ENCODE results near the gene ZNRF4. TPM values are rescaled to one million over a fixed set of nuclear protein-coding genes. Genes with fewer than 3 reads are reported as not detected.
"Not testable (repeated sequence)": the region's sequence is repeated elsewhere in the genome, so short reads cannot be mapped to it uniquely, and the experiment has no call there.

Gene ZNRF4, protein sequence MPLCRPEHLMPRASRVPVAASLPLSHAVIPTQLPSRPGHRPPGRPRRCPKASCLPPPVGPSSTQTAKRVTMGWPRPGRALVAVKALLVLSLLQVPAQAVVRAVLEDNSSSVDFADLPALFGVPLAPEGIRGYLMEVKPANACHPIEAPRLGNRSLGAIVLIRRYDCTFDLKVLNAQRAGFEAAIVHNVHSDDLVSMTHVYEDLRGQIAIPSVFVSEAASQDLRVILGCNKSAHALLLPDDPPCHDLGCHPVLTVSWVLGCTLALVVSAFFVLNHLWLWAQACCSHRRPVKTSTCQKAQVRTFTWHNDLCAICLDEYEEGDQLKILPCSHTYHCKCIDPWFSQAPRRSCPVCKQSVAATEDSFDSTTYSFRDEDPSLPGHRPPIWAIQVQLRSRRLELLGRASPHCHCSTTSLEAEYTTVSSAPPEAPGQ
- not detected in 2 replicates for total RNA-seq

DNA sequence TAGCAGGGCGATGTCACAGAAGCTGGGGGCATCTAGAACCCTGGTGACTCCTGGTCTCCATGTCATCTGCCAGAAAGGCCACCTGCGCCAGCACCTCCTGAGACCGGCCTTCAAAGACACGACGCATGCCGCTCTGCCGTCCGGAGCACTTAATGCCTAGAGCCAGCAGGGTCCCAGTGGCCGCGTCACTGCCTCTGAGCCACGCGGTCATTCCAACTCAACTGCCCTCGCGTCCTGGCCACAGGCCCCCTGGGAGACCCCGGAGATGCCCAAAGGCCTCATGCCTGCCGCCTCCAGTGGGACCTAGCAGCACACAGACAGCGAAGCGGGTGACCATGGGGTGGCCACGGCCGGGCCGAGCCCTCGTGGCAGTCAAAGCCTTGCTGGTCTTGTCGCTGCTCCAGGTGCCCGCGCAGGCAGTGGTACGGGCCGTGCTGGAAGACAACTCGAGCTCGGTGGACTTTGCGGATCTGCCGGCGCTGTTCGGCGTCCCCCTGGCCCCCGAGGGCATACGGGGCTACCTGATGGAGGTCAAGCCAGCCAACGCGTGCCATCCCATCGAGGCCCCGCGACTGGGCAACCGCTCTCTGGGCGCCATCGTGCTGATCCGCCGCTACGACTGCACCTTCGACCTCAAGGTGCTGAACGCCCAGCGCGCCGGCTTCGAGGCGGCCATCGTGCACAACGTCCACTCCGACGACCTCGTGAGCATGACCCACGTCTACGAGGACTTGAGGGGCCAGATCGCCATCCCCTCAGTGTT, at the start of gene ZNRF4:
Gene ZNRF4, plus strand, starts transcription at position 51 of the 763 bp plus-strand sequence. Its CDS starts 75 bp downstream, at position 126.
- intact Hi-C loops (cut with micrococcal nuclease) = no loop called here

DNA sequence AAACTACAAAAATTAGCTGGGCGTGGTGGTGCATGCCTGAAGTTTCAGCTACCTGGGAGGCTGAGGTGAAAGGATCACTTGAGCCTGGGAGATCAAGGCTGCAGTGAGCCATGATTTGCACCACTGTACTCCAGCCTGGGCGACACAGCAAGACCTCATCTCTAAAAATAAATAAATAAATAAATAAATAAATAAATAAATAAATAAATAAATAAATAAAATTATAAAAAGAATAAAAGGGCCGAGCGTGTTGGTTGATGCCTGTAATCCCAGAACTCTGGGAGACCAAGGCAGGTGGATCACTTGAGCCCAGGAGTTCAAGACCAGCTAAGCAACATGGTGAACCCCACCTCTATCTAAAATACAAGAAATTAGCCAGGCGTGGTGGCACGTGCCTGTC, 49.0 kb upstream of the ZNRF4 start:
- intact Hi-C loops (cut with micrococcal nuclease) = not testable (repeated sequence)

DNA sequence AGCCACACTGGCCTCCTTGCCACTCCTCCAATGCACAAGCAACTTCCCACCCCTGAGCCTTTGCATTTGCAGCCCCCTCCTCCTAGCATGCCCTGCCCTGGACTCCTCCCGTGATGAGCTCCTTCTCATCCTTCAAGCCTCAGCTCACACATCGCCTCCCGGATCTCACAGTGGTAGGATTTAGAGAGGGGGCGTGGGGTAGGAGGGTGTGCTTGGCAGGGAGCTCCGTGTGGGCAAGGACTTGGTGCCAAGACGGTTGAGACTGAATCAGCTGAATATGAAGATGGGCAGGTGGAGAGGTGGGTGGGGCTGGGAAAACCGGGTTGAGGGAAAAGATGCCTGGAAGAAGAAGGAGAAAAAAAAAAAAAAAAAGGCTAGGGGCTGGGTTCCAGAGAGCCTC, 48.4 kb upstream of the ZNRF4 start:
- intact Hi-C loops (cut with micrococcal nuclease) = no loop called here

DNA sequence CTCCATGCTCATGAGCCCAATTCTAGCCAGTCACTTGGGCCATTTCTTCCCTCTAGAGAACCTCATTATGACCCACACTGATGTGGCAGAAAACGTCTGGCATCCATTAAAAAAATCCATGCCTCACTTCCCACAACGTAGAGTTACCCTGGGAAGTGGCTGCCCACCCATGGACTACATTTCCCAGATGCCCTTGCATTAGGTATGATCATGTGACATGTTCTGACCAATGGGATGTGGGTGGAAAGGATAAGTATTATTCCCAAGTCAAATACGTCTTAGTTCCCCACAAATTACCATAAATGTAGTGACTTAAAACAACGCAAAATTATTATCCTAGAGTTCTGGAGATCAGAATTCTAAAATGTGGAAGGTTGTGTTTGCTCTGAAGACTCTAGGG, 47.9 kb upstream of the ZNRF4 start:
- intact Hi-C loops (cut with micrococcal nuclease) = no loop called here

DNA sequence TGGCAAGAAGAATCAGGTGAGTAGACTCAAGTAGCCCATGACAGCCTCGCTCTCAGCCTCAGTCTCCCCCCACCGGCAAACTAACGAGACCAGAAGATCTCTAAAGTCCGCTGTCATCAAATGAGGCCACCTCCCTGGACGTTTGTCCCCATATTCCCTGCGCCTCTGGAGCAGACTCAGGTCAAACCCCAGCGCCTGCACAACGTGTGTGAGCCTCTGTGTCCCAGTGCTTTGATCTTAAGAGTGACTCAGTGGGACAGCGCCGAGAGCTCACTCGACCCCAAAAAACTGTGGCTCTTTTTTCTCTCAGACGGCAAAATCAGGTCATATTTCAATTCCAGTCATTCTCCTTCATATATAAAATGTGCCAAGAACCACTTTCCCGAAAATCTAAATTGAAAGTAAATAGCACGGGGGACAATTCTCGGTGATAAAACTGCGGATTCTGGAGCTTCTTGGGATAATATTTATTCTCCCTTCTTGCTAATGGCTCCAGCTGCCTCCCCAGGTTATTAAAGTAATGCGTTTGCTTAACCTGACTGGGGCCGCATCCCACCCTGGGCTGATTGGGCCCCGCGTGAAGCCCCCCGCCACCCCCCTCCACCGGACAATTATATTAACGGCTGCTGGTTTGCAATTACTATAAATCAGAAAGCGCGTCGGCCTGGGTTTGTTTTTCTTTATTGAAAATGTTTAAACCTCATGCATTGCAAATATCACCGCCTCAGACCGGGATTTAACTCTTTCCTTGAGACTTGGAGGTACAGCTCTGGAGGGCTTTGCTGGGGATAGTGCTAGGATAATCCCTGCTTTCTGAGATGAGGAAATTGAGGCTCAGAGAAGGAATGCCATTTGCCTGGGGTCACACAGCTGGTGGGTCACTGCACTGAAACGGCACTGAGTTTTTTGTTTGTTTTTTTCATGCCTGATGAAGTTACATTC, 37.5 kb upstream of the ZNRF4 start:
- intact Hi-C loops (cut with micrococcal nuclease) = no loop called here

DNA sequence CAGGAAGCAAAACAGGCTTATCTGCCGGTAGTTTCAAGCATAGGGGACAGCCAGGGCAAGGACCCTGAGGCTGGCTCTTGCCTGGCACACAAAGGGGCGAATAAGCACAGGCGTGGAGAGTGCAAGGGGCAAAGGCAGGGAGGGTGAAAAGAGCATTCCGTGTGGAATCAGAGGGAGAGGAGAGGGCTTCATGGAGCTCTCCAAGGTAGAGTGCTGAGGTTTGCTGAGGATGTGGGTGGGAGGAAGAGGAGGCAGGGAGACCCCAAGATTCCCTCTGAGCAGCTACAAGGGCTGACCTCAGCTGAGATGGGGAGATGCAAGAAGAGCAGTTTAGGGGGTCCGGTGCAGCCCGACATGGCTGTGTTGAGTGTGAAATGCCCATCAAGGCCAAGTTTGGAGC, 36.5 kb upstream of the ZNRF4 start:
- intact Hi-C loops (cut with micrococcal nuclease) = no loop called here

DNA sequence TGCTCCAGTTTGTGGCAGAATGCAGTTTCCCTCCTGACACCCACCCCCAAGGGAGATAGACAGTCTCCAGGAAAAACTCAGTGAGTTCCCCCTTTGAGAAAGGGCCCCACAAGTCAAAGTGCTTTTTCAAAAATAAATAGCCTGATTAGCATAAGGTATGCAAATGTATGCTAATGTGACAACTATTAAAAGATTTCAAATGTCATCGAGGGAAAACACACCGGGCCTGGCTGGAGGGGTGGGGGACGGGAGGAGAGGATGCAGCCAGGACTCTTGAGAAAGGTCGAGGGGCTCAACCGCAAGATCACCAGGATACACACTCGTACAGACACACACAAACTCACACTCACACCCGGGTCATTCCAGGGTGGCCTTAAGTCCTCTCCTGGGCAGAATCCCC, 34.3 kb upstream of the ZNRF4 start:
- intact Hi-C loops (cut with micrococcal nuclease) = no loop called here

DNA sequence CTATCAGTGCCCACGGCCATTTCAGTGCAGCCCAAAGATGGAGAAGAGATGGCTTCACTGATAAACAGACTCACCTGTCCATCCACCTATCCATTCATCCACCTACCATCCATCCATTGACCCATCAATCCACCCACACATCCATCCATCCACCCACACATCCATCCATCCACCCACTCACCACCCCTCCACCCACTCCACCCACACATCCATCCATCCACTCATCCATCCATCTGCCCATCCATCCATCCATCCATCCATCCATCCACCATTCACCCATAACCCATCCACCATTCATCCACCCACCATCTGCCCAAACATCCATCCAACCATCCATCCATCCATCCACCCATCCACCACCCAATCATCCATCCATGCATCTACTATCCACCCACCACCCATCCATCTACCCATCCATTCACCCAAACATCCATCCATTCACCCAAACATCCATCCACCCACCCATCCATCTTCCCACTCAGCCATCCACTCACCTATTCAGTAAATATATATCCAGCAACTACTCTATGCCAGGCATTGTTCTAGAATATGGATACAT, 31.6 kb upstream of the ZNRF4 start:
- intact Hi-C loops (cut with micrococcal nuclease) = no loop called here

DNA sequence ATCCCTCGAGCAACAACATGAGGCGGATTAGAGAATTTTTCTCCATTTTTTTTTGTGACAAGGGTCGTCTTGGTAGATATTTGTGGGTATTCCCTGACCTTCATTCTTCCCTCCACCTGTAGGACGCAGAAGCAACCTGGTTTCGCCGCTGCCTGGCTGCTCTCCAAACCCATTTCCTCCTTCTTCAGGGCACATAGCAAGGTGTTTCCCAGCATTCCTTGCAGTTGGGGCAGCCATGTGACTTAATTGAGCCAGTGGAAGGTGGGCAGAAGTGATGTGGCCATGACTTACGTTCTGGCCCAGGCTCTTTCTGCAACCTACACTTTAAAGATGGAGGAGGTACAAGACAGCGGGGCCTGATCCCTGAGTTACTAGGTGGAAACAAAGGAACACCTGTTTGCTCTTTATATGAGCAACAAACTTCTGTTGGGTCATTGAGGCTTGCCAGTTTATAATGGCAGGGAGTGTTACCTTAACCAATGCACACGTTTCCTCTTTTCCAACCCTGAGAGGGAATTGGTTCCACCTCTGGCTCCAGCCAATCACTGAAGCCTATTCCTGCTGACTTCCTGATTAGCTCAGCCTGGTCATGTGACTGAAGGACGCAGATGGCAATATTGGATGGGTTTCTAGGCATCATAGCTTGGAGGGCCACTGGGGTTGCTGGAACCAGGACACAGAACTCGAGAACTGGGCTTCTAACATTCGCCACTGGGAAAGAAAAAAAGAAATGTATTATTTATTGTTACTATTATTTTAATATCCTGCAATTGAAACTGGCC, 30.8 kb upstream of the ZNRF4 start:
- intact Hi-C loops (cut with micrococcal nuclease) = no loop called here

DNA sequence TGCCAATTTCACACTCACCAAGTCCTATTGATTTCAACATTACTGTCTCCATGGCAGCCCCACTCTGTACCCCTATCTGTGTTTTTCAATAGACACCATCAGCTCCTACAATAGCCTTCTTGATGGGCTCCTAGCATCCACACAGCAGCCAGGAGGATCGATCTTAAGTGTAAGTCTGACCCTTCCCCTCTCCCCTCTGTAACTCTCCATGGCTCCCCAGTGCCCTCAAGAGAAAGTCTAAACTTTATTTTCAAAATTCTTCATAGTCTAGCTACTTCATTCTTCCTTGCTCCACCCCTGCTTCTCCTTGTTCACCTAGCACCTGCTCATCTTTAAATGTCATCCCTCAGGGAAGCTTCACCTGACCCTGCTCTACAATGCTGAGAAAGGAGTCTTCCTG, 30.0 kb upstream of the ZNRF4 start:
- intact Hi-C loops (cut with micrococcal nuclease) = no loop called here

DNA sequence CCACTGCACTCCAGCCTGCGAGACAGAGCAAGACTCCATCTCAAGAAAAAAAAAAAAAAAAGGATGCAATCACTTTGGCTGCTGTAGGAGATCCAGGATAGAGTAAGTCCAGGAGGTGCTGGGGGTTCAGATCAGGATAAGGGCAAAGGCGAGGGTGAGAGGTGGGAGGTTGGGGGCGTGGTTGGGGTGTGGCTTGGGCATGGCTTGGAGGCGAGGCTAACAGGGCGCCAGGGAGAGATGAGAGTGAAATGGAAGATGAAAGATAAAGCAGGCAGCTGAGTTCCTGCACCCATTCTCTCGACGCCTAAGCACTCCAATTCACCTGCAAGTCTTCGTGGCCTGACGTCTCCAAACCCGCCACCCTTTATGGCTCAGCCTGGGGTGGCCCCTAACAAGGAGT, 25.0 kb upstream of the ZNRF4 start:
- intact Hi-C loops (cut with micrococcal nuclease) = no loop called here

DNA sequence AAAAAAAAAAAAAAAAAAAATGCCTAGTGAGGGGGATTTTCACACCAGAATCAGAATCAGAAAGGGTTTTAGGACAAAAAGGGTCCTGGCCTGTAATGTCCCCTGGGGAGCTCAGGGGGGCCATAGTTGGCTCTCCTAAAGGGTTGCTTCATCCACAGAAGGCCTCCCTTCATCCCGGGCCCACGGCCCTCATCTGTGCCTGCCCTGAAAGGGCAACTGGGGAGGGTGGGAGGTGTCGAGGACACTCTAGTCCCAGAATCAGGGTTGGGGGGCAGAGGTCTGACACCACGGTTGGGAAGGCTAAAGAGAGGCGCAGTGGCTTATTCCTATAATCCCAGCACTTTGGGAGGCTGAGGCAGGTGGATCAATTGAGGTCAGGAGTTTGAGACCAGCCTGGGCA, 22.5 kb upstream of the ZNRF4 start:
- intact Hi-C loops (cut with micrococcal nuclease) = no loop called here

DNA sequence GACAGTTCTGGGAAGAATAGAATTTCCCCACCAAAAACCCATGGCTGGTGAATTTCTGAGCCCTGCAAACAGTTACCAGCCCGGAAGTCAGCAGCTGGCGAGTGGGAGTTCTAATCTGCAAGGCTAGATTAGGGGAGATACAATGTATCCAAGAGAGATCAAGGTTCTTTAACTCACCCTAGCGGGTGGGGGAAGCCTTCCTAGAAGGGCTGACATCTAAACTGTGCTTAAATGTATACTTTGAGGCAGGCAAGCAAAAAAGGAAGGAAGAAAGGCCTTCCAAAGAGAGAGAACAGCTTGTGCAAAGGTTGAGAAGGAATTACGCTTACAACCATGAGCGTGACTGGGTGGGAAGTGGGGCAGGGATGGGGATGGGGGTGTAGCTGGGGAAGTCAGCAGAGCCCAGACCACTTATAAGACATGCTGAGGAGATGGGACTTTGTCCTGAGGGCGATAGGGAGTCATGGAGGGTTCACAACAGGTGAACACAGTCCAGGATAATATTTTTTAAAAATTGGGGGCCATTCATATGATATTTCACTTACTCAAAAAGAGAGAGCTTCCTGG, 20.8 kb upstream of the ZNRF4 start:
- intact Hi-C loops (cut with micrococcal nuclease) = no loop called here

DNA sequence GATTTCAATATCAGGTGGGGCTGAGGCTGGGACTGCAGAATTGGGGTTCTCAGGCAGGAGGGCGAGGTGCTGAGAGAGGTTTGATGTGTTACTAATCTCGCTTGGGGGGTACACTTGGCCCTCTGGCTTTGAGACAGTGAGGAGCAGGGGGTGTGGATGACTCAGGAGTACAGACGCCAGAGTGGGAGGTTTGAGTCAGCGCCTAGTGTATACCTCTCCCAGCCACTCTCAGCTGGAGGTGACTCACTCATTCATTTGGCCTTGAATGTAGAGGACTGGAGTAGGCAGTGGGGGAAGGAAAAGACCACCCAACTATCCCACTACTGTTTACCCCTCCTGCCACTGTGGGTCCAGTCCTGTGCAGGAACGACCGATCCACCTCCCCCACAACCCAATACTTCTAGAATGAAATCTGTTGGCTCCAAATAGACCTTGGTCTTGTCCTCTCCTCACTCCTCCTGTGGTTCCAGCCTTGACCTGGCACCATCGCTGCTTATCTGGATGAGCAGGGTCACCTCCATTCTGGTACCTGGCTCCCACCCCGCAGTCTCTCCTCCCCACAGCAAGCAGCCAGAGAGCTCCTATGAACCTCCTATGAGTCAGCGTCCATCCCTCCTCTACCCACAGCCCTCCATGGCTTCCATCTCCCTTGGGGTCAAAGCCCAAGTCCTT, 20.1 kb upstream of the ZNRF4 start:
- intact Hi-C loops (cut with micrococcal nuclease) = no loop called here

DNA sequence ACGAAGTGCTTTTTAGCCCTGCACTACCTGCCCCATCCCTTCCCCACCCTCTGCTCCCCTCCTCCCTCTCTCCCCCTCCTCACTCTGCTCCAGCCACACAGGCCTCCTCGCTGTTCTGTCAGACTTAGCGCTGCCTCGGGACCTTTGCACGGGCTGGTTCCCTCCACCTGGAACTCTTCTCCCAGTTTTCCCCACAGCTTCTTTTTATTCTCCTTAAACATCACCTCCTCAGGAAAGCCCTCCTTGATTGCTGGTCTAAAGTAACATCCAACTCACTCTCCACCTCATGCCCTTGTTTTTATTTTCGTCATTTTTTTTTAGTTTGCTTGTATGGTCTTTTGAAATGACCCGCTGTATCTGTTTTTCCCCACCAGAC, 19.6 kb upstream of the ZNRF4 start:
- intact Hi-C loops (cut with micrococcal nuclease) = no loop called here

DNA sequence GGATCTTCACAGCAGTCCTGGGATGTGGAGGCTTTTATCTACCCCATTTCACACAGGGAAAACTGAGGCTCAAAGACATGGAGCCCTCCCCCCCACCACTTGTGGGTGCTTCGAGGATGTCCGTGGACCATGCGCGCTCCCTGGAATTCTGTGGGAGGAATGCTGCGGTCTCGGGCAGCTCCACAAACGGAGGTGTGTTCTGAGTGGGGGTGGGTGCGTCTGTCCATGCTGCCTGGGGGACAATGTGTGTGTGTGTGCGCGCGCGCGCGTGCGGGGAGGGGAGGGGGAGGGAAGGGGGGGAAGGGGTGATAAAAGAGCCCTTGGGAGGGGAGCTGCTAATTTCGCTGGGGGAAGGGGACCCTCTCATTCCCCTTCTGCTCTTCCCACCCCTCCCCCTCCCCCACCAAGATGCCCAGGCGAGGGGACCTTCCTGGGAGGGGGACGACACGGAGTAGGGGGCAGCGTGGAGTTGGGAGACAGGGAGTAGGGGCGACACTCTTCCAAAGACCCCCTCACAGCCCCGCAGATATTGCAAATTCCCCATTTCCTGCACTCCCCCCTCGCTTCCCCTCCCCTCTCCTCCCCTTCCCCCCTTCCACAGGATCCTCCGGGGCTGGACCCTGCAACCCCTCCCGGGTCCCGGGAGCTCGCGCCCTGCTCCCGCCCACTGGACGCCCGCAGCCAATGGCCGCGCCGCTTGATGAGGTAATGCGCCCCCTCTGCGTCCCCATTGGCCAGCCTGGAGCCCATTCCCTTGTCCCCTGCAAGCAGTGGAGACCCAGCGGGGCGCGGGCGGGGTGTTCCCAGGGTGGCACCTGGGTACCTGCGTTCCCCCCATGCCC, 18.9 kb upstream of the ZNRF4 start:
- intact Hi-C loops (cut with micrococcal nuclease) = no loop called here

DNA sequence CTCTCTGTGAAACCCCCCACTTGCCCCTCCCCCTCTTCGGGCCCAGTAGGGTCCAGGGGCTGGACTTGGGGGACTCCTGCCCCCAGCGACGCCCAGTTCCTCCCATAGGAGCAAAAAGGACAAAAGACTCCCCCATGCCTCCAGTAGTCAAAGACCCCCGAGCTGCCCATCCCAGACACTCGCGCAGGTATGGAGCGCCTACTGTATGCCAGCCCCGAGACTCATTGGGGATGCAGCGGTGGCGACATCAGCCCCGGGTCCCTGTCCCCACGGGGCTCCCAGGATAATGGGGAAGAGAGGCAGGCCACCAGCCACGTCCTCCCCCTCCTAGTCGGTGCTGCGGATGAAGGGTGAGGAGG, 18.3 kb upstream of the ZNRF4 start:
- intact Hi-C loops (cut with micrococcal nuclease) = no loop called here

DNA sequence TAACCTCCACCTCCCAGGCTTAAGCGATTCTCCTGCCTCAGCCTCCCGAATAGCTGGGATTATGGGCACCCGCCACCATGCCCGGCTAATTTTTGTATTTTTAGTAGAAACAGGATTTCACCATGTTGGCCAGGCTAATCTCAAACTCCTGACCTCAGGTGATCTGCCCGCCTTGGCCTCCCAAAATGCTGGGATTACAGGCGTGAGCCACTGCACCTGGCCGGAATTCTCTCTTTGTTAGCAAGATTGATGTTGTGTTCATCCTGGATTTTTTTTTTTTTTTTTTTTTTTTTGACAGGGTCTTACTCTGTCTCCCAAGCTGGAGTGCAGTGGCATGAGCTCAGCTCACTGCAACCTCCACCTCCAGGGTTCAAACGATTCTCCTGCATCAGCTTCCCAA, 16.5 kb upstream of the ZNRF4 start:
- intact Hi-C loops (cut with micrococcal nuclease) = not testable (repeated sequence)

DNA sequence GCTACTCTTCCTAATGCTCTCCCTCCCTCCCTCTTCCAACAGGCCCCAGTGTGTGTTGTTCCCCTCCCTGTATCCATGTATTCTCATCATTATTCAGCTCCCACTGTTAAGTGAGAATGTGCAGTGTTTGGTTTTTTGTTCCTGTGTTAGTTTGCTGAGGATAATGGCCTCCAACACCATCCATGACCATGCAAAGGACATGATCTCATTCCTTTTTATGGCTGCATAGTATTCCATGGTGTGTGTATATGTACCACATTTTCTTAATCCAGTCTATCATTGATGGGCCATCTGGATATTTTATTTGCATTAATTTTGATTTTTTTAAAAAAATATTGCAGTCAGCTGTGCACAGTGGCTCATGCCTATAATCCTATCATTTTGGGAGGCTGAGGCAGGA, 15.8 kb upstream of the ZNRF4 start:
- intact Hi-C loops (cut with micrococcal nuclease) = no loop called here
